SKM-1 treated with dmso at 0.1 percent for 144 hours (cell line): ENCODE results near the gene CELA2A.
"Not testable (repeated sequence)": the region's sequence is repeated elsewhere in the genome, so short reads cannot be mapped to it uniquely, and the experiment has no call there.

Experiments
- DNase-seq: peaks from one replicate; lab custom pipeline; 2025; ENCODE audit not compliant: unreplicated experiment; lab: John Stamatoyannopoulos, UW

CELA2A gene

GRCh38 chr1:15466955-15467625 is 10.6 kb downstream of the CELA2A start:
- not testable (repeated sequence) for DNase-seq

DNA sequence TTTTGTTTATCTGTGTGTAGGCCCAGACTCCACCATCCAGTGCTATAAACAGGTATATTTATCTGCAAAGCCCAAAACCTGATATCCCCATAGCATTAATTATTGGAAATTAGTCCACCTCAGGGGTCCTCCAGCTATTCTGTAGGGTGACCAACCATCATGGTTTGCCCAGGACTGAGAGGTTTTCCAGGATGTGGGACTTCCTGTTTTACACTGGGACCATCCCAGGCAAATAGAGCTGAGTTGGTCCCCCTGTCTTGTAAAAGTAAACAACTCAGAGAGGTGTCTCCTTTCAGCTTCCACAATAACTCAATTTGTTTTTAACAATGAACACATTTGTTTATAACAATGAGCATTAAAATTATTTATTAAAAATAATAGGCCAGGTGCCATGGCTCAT is 11.6 kb downstream of the CELA2A start:
- no peak for DNase-seq

GRCh38 chr1:15469361-15469760 is 12.8 kb downstream of the CELA2A start:
- no peak for DNase-seq

DNA sequence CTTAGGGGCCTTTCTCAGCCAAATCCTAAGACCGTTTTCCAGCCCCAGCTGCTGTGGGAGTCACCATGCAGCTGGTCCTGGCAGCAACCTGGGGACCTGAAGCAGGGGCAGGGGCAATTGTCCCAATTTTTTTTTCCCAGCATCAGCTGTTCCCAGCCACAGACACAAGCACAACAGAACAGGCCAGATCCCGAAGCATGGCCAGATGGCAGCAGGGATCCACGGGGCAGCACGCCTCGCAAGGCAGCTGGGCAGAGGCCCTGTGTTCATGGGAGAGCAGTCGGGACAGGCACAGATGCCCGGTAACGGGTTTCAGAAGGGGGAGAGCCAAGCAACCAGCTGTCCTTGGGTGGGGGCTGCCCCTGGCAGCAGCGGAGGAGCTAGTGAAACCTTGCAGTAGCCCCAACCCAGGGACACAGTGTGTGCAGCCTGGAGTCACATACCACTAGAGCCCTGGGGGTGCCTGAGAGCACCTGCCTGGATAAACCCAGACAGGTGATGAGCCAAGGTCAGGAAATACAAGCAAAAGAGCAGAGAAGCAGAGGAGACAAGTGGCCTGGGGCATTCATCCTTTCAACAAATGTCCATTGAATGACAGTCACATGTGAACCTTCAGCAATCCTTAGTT is 13.4 kb downstream of the CELA2A start:
- DNase-seq, result not testable (repeated sequence)

DNA sequence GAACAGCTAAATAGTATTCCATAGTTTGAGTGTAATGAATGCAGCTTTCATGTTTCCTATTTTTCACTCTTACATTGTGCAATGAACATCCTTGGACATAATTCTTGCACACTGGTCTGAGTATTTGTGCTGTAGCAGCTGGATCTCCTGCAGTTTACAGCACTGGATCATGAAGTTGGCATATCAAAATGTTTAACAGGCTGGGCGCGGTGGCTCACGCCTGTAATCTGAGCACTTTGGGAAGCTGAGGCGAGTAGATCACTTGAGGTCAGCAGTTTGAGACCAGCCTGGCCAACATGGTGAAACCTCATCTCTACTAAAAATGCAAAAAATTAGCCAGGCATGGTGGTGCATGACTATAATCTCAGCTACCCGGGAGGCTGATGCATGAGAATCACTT is 14.5 kb downstream of the CELA2A start:
- not testable (repeated sequence) for DNase-seq

GRCh38 chr1:15471723-15472122 is 15.2 kb downstream of the CELA2A start:
- DNase-seq, result not testable (repeated sequence)

GRCh38 chr1:15472587-15472986 is 16.1 kb downstream of the CELA2A start:
- no peak for DNase-seq

DNA sequence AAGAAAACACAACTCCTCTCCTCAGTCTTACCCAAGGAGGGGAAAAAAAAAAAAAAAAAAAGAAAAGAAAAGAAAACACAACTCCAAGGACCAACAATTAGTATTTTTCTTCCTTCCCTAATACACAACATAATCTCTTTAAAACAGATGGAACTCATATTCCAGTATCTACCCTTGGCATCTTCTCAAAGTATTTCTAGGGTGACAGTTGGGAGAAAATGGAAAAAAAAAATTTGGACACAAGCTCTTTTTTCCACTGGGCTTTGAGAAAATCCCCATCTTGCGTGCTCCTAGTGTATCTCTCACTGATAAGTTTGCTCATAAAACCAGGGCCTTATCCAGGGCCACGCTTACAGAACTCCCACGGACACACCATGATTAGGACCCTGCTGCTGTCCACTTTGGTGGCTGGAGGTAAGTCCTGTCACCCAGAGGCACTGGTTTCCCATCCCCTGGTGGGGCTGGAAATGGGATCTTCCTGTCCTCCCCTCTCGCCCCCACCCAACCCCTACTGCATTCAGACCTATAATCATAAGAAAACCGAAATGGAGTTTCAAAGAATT is 19.3 kb downstream of the CELA2A start, which contains the start of gene CELA2B:
CELA2B (plus strand) TSS at position 353 of the 563 bp plus-strand sequence; CDS start at position 375, 22 bp downstream.
- no peak for DNase-seq

GRCh38 chr1:15476927-15477326 is 20.4 kb downstream of the CELA2A start:
- DNase-seq, result no peak

- no peak for DNase-seq
These were observed 21.2 kb downstream of the CELA2A start for GRCh38 chr1:15477646-15478212.

GRCh38 chr1:15479654-15480347 is 23.3 kb downstream of the CELA2A start:
- DNase-seq, result no peak

GRCh38 chr1:15482455-15482854 is 25.9 kb downstream of the CELA2A start:
- not testable (repeated sequence) for DNase-seq

GRCh38 chr1:15482983-15483543 is 26.5 kb downstream of the CELA2A start:
- not testable (repeated sequence) for DNase-seq

GRCh38 chr1:15483971-15484370 is 27.4 kb downstream of the CELA2A start:
- DNase-seq, result no peak

DNA sequence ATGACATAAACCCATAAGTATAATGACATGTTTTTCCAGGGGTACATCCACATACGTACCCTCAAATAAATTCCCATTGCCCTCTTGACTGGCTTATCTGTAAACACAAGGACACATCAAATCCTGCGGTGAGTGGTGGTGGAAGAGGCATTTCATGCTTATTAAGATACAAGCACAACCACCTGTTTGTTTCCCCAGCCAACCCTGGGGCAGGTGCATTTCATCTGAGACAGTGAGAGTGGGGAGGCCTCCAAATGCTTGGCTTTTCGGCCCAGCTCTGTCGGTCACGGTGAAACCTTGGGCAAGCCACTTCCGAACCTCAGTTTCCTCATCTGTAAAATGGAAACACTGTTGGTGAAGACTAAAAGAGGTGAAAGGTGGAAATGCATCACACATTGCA is 27.9 kb downstream of the CELA2A start:
- DNase-seq, result not testable (repeated sequence)

DNA sequence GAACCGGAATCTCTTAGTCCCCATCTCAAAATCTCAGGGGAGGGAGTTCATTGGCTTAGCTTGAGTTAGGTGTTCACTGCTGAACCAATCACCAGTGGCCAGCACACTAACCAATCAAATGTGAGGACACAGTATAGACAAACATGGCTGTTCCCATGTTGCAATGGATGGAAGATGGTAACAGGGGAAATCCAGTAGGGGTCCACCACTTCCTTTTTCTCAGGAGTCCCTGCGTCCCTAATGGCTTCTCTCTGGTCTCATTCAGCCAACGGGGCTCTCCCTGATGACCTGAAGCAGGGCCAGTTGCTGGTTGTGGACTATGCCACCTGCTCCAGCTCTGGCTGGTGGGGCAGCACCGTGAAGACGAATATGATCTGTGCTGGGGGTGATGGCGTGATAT is 29.1 kb downstream of the CELA2A start:
- DNase-seq, result no peak

DNA sequence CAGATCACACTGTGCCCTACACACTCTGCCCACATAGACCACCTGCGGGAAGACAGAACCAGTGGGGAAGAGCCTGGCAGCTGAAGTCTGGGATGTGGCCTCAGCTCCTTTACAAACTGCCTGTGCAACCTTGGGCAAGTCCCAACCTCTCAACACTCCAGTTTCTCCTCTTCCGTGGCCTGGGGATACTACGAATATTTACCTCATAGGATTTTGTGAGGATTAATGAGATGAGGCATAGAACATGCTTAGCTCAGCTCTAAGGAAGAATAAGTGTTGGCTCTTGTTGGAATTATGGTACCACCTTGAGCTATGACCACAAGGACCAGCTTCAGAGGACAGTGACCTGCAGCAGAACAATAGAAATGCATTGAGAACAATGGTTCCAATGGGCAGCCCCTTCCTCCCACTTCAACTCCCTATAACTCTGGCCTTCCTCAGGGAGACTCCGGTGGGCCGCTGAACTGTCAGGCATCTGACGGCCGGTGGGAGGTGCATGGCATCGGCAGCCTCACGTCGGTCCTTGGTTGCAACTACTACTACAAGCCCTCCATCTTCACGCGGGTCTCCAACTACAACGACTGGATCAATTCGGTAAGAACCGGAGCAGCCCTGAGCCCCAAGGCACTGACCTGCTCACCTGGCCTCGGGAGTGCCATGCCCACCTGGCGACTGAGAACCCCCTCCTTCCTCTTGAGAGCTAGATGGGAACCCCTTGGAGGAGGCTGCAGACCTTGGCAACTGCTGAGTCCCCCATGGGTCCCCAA is 30.5 kb downstream of the CELA2A start:
- DNase-seq, result not testable (repeated sequence)

GRCh38 chr1:15488371-15488770 is 31.8 kb downstream of the CELA2A start:
- DNase-seq, result no peak

- no peak for DNase-seq
These were observed 32.7 kb downstream of the CELA2A start for GRCh38 chr1:15489052-15489736.

DNA sequence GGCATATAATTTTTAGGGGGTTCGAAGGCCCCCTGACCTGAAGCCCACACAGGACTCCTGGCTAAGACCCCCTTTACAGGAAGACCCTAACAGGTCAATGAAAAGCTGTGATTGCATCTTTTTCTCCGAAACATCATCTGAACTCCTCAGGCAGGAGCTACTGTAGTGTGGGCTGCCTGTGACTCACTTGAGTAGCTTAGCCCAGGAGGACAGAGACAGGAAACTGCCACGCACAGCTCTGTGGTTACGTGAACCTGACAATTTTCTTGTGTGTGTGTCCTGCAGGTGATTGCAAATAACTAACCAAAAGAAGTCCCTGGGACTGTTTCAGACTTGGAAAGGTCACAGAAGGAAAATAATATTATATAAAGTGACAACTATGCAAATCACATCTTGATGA is 34.5 kb downstream of the CELA2A start:
- not testable (repeated sequence) for DNase-seq
